ENCODE data around the gene HERC5.

GRCh38 chr4:88481537-88481936 lies 24.6 kb downstream of the HERC5 start:
- TF ChIP-seq CTCF (IDR thresholded peaks at IDR 0.05) (no peak), POLR2A (IDR thresholded peaks at IDR 0.05; ENCODE audit: low read depth) (no peak), EP300 (IDR thresholded peaks at IDR 0.05) (no peak), POLR2AphosphoS5 (IDR thresholded peaks at IDR 0.05) (no peak)

All from esophagus muscularis mucosa (tissue), 4 donors.